GM06990 (cell line): ENCODE measurements around the gene PLXNA3.

ENCODE experiments used
- DNase-seq: peaks from one replicate; pipeline ENCODE4 v3.0.0-alpha.2; 2011; ENCODE audit not compliant: insufficient read length; ENCODE audit errors: extremely low read depth
- H3K27me3 ChIP-seq: replicated peaks from 2 replicates; pipeline ENCODE4 v1.6.0; 2011; ENCODE audit warnings: low read length; ENCODE audit not compliant: control insufficient read depth, insufficient read depth
- H3K36me3 ChIP-seq: 2 replicates; pipeline ENCODE4 v1.5.1; 2011; ENCODE audit warnings: low read length; ENCODE audit not compliant: control insufficient read depth, insufficient read depth
- H3K4me3 ChIP-seq: replicated peaks from 2 replicates; pipeline ENCODE4 v1.5.1; 2011; ENCODE audit warnings: low read depth, mild to moderate bottlenecking, control low read depth, low read length
- TF ChIP-seq, protein P1 (sequence below): IDR thresholded peaks from 2 replicates; pipeline ENCODE4 v1.5.1; 2011; ENCODE audit warnings: low read length, control low read depth, mild to moderate bottlenecking, inconsistent platforms; ENCODE audit not compliant: insufficient read depth, poor library complexity, severe bottlenecking

Gene PLXNA3

DNA sequence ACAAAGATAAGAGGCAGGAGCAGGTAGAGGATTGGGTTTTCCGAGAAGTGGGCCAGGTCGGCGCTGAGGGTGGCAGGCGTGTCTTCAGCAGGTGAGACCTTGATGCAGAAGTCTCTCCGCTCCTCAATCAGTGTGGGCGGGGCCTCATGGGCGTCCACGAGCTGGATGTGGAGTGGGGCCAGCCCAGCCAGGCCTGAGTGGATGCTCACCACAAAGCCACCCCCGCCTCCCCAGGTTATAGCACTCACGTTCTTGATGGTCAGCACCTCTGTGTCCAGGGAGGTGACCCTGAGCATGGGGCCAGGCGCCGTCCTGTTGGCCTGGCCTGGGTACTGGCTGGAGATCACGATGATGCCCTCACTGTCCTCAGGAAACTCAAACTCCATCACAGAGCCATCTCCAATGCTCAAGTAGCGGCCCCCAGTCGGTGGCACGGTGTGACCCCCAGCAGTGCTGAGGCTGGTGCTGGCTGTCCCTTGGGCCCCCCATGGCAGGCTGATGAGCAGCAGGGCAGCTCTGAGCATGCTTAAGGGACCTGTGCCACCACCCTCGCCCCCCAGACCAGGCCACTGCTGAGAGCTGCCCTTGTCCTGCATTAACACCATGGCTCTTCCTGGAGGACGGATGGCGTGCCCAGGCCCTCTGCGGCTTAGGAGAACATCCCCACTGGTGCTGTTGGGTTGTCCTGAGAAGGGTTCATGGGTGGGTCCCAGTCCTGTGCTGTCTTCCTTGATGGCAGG lies 30.4 kb downstream of the PLXNA3 start:
- Histone ChIP-seq H3K27me3 (no peaks in the 10 kb centered on the region), H3K36me3 (peaks cover 6% of the 10 kb centered on the region), H3K4me3 (no peak overlapping the region)
- DNase-seq, result no peak
- TF ChIP-seq, protein P1, sequence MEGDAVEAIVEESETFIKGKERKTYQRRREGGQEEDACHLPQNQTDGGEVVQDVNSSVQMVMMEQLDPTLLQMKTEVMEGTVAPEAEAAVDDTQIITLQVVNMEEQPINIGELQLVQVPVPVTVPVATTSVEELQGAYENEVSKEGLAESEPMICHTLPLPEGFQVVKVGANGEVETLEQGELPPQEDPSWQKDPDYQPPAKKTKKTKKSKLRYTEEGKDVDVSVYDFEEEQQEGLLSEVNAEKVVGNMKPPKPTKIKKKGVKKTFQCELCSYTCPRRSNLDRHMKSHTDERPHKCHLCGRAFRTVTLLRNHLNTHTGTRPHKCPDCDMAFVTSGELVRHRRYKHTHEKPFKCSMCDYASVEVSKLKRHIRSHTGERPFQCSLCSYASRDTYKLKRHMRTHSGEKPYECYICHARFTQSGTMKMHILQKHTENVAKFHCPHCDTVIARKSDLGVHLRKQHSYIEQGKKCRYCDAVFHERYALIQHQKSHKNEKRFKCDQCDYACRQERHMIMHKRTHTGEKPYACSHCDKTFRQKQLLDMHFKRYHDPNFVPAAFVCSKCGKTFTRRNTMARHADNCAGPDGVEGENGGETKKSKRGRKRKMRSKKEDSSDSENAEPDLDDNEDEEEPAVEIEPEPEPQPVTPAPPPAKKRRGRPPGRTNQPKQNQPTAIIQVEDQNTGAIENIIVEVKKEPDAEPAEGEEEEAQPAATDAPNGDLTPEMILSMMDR, result no peak

DNA sequence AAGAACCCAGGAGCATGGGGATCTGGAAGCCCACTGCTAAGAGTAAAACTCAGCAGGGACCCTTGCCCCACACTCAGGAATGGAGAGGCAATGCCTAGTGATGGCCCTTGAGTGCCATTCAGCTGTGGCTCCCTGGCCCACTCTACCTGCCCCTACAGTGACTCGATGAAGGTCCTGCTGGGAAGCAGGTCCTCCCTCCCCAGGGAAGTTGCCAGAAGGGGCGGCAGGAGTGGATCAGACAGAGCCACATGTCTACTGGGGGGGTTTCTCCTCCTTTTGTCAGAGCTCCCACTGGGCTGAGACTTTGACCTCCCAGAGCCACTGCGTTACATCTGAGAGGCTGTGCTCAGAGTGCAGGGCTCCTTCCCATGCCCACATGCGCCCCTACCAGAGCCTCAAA lies 31.1 kb downstream of the PLXNA3 start:
- no peak for DNase-seq
- peak overlapping the region; percentile 68 for H3K4me3 ChIP-seq
- no peaks in the 10 kb centered on the region for H3K27me3 ChIP-seq
- peaks cover 6% of the 10 kb centered on the region for H3K36me3 ChIP-seq
- TF ChIP-seq, protein P1, result no peak

DNA sequence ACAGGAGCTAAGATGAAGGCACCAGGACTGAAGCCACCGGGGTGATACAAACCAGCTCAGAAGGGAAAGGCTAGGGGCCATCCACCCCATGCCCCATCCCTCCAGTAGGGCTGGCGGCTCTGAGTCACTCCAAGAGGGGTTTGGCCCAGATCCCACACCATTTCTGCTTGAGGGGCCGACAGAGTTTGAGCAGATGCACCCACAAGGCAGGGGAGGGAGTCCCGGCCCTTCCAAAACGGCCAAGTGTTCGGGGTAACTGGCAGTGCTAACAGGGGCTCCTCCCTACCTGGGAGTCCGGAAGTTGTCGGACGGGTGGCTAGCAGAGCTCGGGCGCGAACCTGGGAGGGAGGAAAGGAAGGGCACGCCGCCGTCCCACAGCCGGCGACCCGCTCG lies 31.9 kb downstream of the PLXNA3 start:
- peak overlapping the region; percentile 68 for H3K4me3 ChIP-seq
- TF ChIP-seq, protein P1, result no peak
- DNase-seq, result no peak
- H3K27me3 ChIP-seq, result no peaks in the 10 kb centered on the region
- peaks cover 3% of the 10 kb centered on the region; the same call in 1 of the 2 replicates for H3K36me3 ChIP-seq

DNA sequence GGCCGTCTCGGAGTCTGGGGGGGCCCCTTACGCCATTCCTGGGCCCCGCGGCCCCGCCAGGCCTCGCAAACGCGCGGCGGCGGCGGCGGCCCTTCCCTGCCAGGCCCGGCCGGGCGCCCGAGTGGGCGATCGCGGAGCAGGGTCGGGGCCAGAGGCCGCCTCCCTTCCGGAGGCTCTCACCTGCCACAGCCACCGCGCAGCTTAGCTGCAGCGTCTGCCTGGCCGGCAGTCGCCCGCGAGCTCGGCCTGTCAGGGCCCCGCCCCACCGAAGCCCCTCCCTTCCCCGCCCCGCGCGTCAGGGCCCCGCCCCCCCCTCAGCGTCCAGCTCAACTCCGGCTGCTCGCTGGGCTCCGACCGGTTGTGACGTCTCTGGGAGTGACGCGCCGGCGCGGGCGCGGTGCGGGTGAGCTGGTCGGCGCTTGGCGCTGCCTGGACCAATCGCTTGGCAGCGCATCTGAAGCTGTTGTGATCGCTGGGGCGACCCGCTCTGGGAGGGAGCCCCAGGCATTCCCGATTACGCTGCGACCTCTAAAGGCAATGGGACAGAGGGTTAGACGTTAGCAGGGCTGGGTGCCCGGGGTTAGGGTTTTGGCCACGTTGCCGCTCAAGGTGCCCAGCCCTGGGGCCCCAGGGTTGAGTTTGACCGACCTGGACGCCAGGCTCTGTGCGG lies 32.5 kb downstream of the PLXNA3 start, which contains the start of gene SLC10A3:
Gene SLC10A3, minus strand, starts transcription at position 216 of the 670 bp plus-strand sequence. CDS start 1,689 bp downstream, outside the sequence.
- Histone ChIP-seq H3K27me3 (no peaks in the 10 kb centered on the region), H3K4me3 (peak within 1 kb of the TSS; percentile 73), H3K36me3 (peaks cover 2% of the 10 kb centered on the region; the same call in 1 of the 2 replicates)
- DNase-seq, result peak; percentile 97
- TF ChIP-seq, protein P1, result no peak

DNA sequence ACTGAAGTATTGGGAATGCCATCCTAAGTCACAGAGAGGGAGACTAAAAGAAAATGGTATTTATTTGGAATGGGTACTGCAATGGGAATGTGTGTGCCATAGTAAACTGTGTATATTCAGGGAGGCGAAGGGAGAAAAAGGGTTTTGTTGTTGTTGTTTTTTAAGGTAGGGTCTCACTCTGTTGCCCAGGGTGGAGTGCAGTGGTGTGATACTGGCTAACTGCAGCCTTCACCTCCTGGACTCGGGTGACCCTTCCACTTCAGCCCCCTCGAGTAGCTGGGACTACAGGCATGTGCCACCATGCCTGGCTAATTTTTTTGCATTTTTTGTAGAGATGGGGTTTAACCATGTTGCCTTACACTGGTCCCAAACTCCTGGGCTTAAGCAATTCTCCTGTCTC lies 36.6 kb downstream of the PLXNA3 start:
- TF ChIP-seq, protein P1, result no peak
- H3K36me3 ChIP-seq, result no peaks in the 10 kb centered on the region
- no peaks in the 10 kb centered on the region for H3K27me3 ChIP-seq
- DNase-seq, result no peak
- H3K4me3 ChIP-seq, result no peak overlapping the region
